GM13977 (cell line): ENCODE measurements around the gene LZIC.

ENCODE experiments used
- DNase-seq: peaks from one replicate; pipeline ENCODE4 v3.0.0; 2012; ENCODE audit warnings: low spot score
- in situ Hi-C: fragments of 300-500 bp; cut with MboI; formaldehyde crosslinking; loops from one replicate; pipeline ENCODE4 v1.12.0; 2022; ENCODE audit warnings: low sequenced_read_pairs, low pct_unique_long_range_greater_than_20kb, mixed read lengths, inconsistent platforms; ENCODE audit not compliant: unreplicated experiment
- TF ChIP-seq, protein P1 (sequence below): IDR thresholded peaks from 2 replicates; pipeline ENCODE4 v1.5.1; 2012; ENCODE audit warnings: mild to moderate bottlenecking, control low read depth; ENCODE audit not compliant: insufficient read depth; ENCODE audit errors: extremely low read depth, missing control alignments

LZIC gene

GRCh38 chr1:9960706-9961562 is 17.7 kb upstream of the LZIC start:
- in situ Hi-C loops = no loop called here
- TF ChIP-seq, protein P1, sequence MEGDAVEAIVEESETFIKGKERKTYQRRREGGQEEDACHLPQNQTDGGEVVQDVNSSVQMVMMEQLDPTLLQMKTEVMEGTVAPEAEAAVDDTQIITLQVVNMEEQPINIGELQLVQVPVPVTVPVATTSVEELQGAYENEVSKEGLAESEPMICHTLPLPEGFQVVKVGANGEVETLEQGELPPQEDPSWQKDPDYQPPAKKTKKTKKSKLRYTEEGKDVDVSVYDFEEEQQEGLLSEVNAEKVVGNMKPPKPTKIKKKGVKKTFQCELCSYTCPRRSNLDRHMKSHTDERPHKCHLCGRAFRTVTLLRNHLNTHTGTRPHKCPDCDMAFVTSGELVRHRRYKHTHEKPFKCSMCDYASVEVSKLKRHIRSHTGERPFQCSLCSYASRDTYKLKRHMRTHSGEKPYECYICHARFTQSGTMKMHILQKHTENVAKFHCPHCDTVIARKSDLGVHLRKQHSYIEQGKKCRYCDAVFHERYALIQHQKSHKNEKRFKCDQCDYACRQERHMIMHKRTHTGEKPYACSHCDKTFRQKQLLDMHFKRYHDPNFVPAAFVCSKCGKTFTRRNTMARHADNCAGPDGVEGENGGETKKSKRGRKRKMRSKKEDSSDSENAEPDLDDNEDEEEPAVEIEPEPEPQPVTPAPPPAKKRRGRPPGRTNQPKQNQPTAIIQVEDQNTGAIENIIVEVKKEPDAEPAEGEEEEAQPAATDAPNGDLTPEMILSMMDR = no peak
- peak; percentile 40 for DNase-seq

- TF ChIP-seq, protein P1 = no peak
- DNase-seq = no peak
- in situ Hi-C loops = no loop called here
These were observed 16.8 kb upstream of the LZIC start for GRCh38 chr1:9960011-9960410.

- no peak for DNase-seq
- in situ Hi-C loops = no loop called here
- TF ChIP-seq, protein P1 = no peak
These were observed 14.5 kb upstream of the LZIC start for GRCh38 chr1:9957726-9958125.

DNA sequence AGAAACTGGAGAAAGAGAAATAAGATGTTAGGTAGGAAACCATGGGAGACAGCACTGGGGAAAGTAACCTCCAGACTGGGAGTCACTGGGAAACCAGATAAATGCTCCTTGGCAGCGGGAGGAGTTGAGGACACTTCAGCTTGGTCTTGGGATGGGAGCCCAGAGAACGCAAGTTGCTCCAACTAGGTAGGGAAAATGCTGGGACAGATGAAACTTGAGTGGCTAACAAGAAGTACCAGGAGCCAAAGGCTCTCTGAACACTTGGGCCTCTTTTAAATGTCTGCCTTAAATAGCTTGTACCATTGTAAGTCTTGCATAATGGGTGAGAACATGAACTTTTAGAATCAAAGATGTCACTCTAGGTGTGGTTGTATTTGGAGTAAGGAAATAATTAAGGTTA is 3.1 kb upstream of the LZIC start:
- DNase-seq = no peak
- TF ChIP-seq, protein P1 = no peak
- in situ Hi-C loops = loop anchor here (10.0 kb wide), 1 partner anchor 72 kb away; no protein-coding TSS in a partner anchor

GRCh38 chr1:9942399-9942938 is 722 bp downstream of the LZIC start:
- in situ Hi-C loops = loop anchor here (10.0 kb wide), 1 partner anchor 68 kb away; no protein-coding TSS in a partner anchor
- peak; percentile 72 for DNase-seq

More at GRCh38 chr1:9942399-9942938, 722 bp downstream of the LZIC start:
- TF ChIP-seq, protein P1 = peak; percentile 58
